Skin epidermis (tissue), 12 donors: ENCODE measurements around the gene KCNMA1.

Source experiments
- H3K27ac ChIP-seq, 21 experiments: fragments of 200-600 bp; sonication (generic) in 11 of 21; one replicate each; pipeline ENCODE4 v1.5.0; 2020; ENCODE audit warnings: mild to moderate bottlenecking in 3 of 21, inconsistent platforms in 2 of 21, moderate library complexity in 2 of 21
- H3K4me3 ChIP-seq, 7 experiments: fragments of 200-600 bp; sonication (generic) in 2 of 7; one replicate each; pipeline ENCODE4 v1.5.0; 2020; ENCODE audit warnings: inconsistent platforms in 2 of 7, mild to moderate bottlenecking in 2 of 7, moderate library complexity in 1 of 7

KCNMA1 gene

GRCh38 chr10:77445547-77445946, 192.1 kb downstream of the KCNMA1 start:
- no peak overlapping the region for H3K27ac ChIP-seq

GRCh38 chr10:77444041-77444440, 193.6 kb downstream of the KCNMA1 start:
- H3K4me3 ChIP-seq: no peak overlapping the region
- H3K27ac ChIP-seq: no peak overlapping the region

More at GRCh38 chr10:77445547-77445946, 192.1 kb downstream of the KCNMA1 start:
- H3K4me3 ChIP-seq: no peak overlapping the region

GRCh38 chr10:77442699-77443189, 194.9 kb downstream of the KCNMA1 start:
- Histone ChIP-seq H3K4me3 (no peak overlapping the region), H3K27ac (no peak overlapping the region)

- Histone ChIP-seq H3K27ac (no peak overlapping the region), H3K4me3 (no peak overlapping the region)
Measured at GRCh38 chr10:77441353-77442166, 196.0 kb downstream of the KCNMA1 start.

GRCh38 chr10:77436257-77436975, 201.2 kb downstream of the KCNMA1 start:
- Histone ChIP-seq H3K4me3 (no peak overlapping the region), H3K27ac (no peak overlapping the region)

- Histone ChIP-seq H3K4me3 (no peak overlapping the region), H3K27ac (no peak overlapping the region)
Measured at GRCh38 chr10:77433546-77433945, 204.1 kb downstream of the KCNMA1 start.

GRCh38 chr10:77431980-77432797, 205.4 kb downstream of the KCNMA1 start:
- Histone ChIP-seq H3K4me3 (no peak overlapping the region), H3K27ac (no peak overlapping the region)

GRCh38 chr10:77431209-77431611, 206.4 kb downstream of the KCNMA1 start:
- H3K4me3 ChIP-seq: no peak overlapping the region
- no peak overlapping the region for H3K27ac ChIP-seq

GRCh38 chr10:77430530-77430929, 207.1 kb downstream of the KCNMA1 start:
- H3K27ac ChIP-seq: no peak overlapping the region

GRCh38 chr10:77428691-77429395, 208.8 kb downstream of the KCNMA1 start:
- Histone ChIP-seq H3K4me3 (no peak overlapping the region), H3K27ac (no peak overlapping the region)

More at GRCh38 chr10:77430530-77430929, 207.1 kb downstream of the KCNMA1 start:
- H3K4me3 ChIP-seq: no peak overlapping the region

- H3K27ac ChIP-seq: no peak overlapping the region
- no peak overlapping the region for H3K4me3 ChIP-seq
Measured at GRCh38 chr10:77424257-77424656, 213.4 kb downstream of the KCNMA1 start.

GRCh38 chr10:77422491-77423338, 214.9 kb downstream of the KCNMA1 start:
- Histone ChIP-seq H3K27ac (no peak overlapping the region), H3K4me3 (no peak overlapping the region)

GRCh38 chr10:77421591-77421990, 216.0 kb downstream of the KCNMA1 start:
- Histone ChIP-seq H3K4me3 (no peak overlapping the region), H3K27ac (no peak overlapping the region)

GRCh38 chr10:77420947-77421523, 216.6 kb downstream of the KCNMA1 start:
- Histone ChIP-seq H3K4me3 (no peak overlapping the region), H3K27ac (no peak overlapping the region)

- Histone ChIP-seq H3K4me3 (no peak overlapping the region), H3K27ac (no peak overlapping the region)
Measured at GRCh38 chr10:77419979-77420378, 217.6 kb downstream of the KCNMA1 start.

GRCh38 chr10:77419056-77419455, 218.6 kb downstream of the KCNMA1 start:
- H3K4me3 ChIP-seq: no peak overlapping the region
- no peak overlapping the region for H3K27ac ChIP-seq

GRCh38 chr10:77417806-77418640, 219.6 kb downstream of the KCNMA1 start:
- no peak overlapping the region for H3K27ac ChIP-seq

More at GRCh38 chr10:77417806-77418640, 219.6 kb downstream of the KCNMA1 start:
- no peak overlapping the region for H3K4me3 ChIP-seq
